HT1080 (cell line): ENCODE measurements around the gene P2RX7. TPM values are rescaled to one million over a fixed set of nuclear protein-coding genes. Genes with fewer than 3 reads are reported as not detected.
"Not testable (repeated sequence)": the region's sequence is repeated elsewhere in the genome, so short reads cannot be mapped to it uniquely, and the experiment has no call there.

Source experiments
- DNase-seq: peaks from one replicate; pipeline ENCODE4 v3.0.0-alpha.2; 2015; ENCODE audit warnings: low read depth
- small RNA-seq: library from RNA; depleted of rRNA; stranded (forward); fragments of <200 nt; gene quantifications from one replicate; pipeline ENCODE3, GENCODE V24; 2014
- total RNA-seq: library from RNA; depleted of rRNA; stranded (reverse); fragments of >200 nt; shearing (Covaris generic); gene quantifications from 2 replicates; pipeline ENCODE4 v1.2.3, GENCODE V29; 2014; rRNA removed

Gene P2RX7
- total RNA-seq, 1 experiment from 2014 or later: not detected

DNA sequence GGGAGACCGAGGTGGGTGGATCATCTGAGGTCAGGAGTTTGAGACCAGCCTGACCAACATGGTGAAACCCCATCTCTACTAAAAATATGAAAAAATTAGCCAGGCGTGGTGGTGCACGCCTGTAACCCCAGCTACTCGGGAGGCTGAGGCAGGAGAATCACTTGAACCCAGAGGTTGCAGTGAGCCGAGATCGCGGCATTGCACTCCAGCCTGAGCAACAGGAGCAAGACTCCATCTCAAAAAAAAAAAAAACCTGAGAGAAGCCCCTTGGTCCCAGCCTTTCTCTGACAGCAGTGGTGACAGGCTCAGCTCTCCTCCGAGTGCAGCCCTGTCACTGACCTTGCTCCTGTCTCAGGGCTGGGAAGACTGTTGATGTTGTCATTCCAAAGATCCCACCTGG is 94.2 kb downstream of the P2RX7 start:
- not testable (repeated sequence) for DNase-seq

DNA sequence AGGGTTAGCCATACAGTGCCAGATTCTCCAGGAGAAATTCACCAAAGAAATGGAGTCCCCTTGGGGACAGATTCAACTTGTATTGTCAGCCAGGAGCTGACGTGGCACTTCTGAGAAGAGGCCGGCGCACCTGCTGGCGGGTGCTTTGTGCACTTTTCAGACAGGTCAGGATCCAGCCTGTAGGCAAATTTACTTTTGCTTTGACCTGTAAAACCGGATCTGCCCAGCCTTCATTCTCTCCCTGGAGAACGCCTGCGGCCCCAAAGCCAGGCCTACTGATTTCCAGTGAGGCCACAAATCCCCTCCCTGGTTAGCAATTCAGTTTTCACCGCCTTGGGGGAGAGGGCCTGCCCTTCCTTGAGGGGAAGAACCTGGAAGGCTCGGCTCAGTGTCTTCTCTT is 94.6 kb downstream of the P2RX7 start:
- no peak for DNase-seq

DNA sequence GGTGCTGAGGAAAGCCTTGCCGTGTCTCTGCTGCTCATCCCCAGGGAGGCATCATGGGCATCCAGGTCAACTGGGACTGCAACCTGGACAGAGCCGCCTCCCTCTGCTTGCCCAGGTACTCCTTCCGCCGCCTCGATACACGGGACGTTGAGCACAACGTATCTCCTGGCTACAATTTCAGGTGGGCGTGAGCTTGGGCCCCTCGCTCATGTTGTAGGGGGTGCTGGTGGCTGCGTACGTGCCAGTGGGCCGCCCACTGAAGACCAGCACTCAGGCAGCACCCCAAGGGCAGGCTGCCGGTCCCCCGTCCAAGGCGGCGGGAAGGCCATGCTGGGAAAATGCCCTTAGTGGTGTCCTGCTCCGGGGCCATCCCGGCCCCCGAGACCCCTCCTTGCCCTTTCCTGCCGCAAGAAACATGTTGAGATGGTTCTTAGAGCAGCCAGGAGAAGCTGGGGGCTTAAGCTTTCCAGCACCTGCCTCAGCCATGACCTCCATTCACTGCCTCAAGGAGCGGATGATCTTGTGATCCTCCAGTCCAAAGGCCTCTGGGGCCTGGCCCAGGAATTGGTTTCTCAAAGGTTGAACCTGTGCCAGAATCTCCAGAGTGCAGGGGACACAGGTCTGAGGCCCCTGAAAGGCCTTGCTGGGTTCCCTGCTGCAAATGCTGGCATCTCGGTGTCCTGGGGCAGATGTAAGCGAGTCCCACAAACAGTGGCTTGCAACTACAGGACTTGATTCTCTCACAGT is 96.4 kb downstream of the P2RX7 start:
- DNase-seq: no peak

DNA sequence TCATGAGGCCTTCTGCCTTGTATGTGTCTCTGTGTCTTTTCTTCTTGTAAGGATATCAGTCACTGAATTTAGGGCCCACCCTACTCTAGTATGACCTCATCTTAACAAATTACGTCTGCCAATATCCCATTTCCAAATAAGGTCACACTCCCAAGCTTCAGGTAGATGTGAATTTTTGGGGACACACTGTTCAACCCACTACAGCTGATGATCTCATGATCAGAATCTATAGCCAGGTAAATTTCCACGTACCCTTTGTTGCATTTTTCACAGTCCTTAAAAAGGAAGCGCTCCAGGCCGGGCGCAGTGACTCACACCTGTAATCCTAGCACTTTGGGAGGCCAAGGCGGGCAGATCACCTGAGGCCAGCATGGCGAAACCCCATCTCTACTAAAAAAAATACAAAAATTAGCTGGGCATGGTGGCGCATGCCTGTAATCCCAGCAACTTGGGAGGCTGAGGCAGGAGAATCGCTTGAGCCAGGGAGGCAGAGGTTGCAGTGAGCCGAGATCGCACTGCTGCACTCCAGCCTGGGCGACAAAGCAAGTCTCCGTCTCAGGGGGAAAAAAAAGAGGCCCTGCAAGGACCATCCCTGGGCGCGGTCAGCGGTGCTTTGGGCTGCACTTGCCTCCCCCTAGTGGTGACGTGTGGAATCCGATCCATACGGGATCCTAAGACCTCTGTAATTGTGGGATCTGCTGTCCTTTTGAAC is 97.3 kb downstream of the P2RX7 start:
- peak; percentile 58 for DNase-seq

DNA sequence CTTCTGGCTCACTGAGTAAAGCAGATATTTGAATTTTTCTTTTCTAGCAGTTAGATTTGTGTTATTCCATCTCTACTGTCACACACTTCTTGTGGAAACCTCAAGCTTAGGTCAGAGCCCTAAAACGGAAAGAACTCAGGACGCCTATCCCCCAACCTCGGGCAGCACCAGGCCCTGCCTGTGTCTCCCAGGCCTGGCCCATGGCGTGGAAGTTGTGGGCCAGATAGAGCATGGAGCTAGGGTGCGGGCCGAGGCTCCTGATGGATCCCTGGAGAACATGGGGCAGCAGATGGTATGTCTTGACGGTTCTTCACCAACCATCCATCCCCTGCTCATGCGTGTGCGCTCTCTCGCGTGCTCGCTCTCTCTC is 97.8 kb downstream of the P2RX7 start:
- no peak for DNase-seq

DNA sequence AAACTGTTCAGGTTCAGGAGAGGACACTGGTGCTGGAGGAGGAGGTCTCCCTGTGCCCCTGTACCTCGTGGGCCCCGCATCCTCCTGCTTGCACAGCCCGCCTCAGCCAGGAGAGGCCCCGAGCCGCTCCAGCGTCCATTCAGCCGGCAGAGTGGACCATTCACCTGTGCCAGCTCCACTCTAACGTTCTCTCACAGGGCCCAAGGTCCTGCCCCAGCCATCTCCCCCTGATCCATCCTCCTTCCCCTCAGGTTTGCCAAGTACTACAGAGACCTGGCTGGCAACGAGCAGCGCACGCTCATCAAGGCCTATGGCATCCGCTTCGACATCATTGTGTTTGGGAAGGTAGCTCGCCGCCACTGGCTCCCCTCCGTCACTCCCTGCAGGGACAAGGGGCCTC is 99.5 kb downstream of the P2RX7 start:
- DNase-seq: no peak

DNA sequence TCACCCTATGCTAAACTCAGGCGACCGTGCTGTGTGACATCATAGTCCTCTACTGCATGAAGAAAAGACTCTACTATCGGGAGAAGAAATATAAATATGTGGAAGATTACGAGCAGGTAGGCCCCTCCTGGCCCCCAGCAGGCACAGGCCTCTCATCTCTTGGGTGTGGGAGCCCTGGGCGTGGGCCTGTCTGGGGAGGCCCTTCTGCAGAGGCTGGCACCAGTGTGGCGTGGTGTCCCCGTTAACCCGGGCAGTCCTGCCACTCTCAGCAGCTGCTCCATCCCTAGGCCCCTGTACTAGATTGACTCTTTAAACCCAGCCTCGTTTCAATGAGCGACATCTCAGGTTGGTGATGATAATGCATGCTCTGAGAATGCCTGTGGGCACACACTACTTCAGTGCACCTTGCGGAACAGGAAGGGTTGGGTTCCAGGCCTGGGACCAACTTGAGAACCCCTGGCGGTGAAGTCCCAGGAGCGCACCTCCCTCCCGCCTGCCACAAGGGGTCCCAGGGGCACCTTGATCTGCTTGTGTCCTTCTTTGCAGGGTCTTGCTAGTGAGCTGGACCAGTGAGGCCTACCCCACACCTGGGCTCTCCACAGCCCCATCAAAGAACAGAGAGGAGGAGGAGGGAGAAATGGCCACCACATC is 100.4 kb downstream of the P2RX7 start:
- DNase-seq: no peak

DNA sequence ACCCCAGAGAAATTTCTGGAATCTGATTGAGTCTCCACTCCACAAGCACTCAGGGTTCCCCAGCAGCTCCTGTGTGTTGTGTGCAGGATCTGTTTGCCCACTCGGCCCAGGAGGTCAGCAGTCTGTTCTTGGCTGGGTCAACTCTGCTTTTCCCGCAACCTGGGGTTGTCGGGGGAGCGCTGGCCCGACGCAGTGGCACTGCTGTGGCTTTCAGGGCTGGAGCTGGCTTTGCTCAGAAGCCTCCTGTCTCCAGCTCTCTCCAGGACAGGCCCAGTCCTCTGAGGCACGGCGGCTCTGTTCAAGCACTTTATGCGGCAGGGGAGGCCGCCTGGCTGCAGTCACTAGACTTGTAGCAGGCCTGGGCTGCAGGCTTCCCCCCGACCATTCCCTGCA is 100.9 kb downstream of the P2RX7 start:
- no peak for DNase-seq

DNA sequence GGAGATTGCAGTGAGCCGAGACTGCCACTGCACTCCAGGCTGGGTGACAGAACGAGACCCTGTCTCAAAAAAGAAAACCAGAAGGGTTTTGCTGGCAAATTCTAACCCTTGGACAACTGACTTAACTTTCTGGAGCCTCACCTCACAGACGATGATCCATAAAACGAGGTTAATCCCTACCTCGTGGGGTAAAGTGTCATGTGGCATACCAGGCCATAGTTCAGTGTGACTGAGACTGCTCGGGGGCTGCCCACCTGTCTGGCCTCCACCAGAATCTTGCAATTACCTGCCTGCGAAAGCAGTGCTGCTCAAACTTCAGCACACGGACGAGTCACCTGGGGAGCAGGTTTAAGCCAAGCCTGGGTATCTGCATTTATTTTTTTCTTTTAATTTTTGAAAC is 104.1 kb downstream of the P2RX7 start:
- no peak for DNase-seq

DNA sequence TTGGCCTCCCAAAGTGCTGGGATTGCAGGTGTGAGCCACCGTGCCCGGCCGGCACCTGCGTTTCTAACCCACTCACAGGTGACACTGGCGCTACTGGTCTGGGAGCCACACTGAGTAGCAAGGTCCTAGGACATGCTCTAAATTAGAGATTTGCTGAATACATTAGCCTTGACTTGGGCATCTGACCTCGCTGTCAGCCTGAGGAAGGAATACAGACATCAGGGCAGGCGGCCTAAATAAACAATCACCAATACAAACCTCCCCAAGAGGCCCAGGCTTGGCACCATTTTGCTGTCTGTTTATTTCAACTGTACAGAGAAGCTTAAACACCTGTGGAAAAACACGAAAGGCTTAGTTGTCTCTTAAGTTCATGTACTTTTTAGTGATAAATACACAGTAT is 104.7 kb downstream of the P2RX7 start:
- no peak for DNase-seq

Small RNA genes lying within 50 kb of the gene (small RNA-seq; reads per million reads assigned to genes)
- not detected for gene AC079602.1
- not detected for gene RF00156
- gene Z98941.1: not detected

Other genes with a start within 250 kb of the P2RX7 start
- 3.6 and 17.0 TPM in 2 replicates for gene SPPL3, start 228.5 kb upstream of the P2RX7 start, total RNA-seq
- gene HNF1A, start 154.3 kb upstream of the P2RX7 start, total RNA-seq: not detected in 2 replicates
- gene C12orf43, start 116.4 kb upstream of the P2RX7 start, total RNA-seq: 27.7 and 35.8 TPM in 2 replicates
- 2.4 and 3.2 TPM in 2 replicates for gene OASL, start 93.6 kb upstream of the P2RX7 start, total RNA-seq
- 3.5 and 6.0 TPM in 2 replicates for gene P2RX4, start 77.3 kb downstream of the P2RX7 start, total RNA-seq
- 12.0 and 13.0 TPM in 2 replicates for gene CAMKK2, start 163.8 kb downstream of the P2RX7 start, total RNA-seq
- gene ANAPC5, start 219.5 kb downstream of the P2RX7 start, total RNA-seq: 169 and 192 TPM in 2 replicates